Gastrocnemius medialis (tissue), 4 donors: ENCODE data around the gene KCTD5.

Source experiments
- CTCF ChIP-seq, 5 experiments: fragments of 450-650 bp in 3 of 5; fragments of 200-600 bp in 2 of 5; sonication (generic) in 2 of 5; IDR thresholded peaks in 4 of 5; conservative IDR thresholded peaks in 1 of 5; 1 replicate in 4 of 5; 2 replicates in 1 of 5; pipeline ENCODE4 v1.5.1; 2016 to 2019; ENCODE audit warnings: antibody characterized with exemption in 5 of 5, mild to moderate bottlenecking in 3 of 5, moderate library complexity in 3 of 5
- POLR2A ChIP-seq, 2 donors: fragments of 450-650 bp; IDR thresholded peaks; one replicate each; pipeline ENCODE4 v1.6.1; 2017; ENCODE audit warnings: antibody characterized with exemption in 2 of 2, mild to moderate bottlenecking in 2 of 2, moderate library complexity in 2 of 2

- TF ChIP-seq POLR2A (IDR thresholded peaks at IDR 0.05) (no peak), CTCF (IDR thresholded peaks at IDR 0.05 in 4 of 5, conservative IDR thresholded peaks at IDR 0.05 in 1 of 5) (no peak)
These were observed 20.8 kb downstream of the KCTD5 start for GRCh38 chr16:2702871-2703745.
